NCI-H460 (cell line): ENCODE data around the gene ZNF320. TPM values are rescaled to one million over a fixed set of nuclear protein-coding genes. Genes with fewer than 3 reads are reported as not detected.
"Not testable (repeated sequence)": the region's sequence is repeated elsewhere in the genome, so short reads cannot be mapped to it uniquely, and the experiment has no call there.

Experiments
- DNase-seq: peaks from one replicate; pipeline ENCODE4 v3.0.0-alpha.2; 2016; ENCODE audit warnings: low read depth; ENCODE audit errors: extremely low read depth
- polyA plus RNA-seq: library from polyadenylated mRNA; depleted of rRNA; stranded (reverse); fragments of >200 nt; gene quantifications from 2 replicates; pipeline ENCODE4 v1.2.3, GENCODE V29; 2014; cell fraction: nucleus; rRNA removed
- total RNA-seq: library from RNA; depleted of rRNA; stranded (reverse); fragments of >200 nt; shearing (Covaris generic); gene quantifications from 2 replicates; pipeline ENCODE4 v1.2.3, GENCODE V29; 2014; rRNA removed

ZNF320 gene
- 2.3 and 4.8 TPM in 2 replicates for total RNA-seq
- polyA plus RNA-seq = 0.56 and 0.67 TPM in 2 replicates

- DNase-seq = peak; percentile 44
Measured at GRCh38 chr19:52897138-52897935, at the start of gene ZNF320. TSS of gene ZNF320 (minus strand) at chr19:52897635. CDS start at chr19:52890255, 7,380 bp downstream.

GRCh38 chr19:52946322-52947310, 49.2 kb upstream of the ZNF320 start:
- DNase-seq = no peak

- no peak for DNase-seq
Measured at GRCh38 chr19:52945652-52946321, 48.4 kb upstream of the ZNF320 start.

GRCh38 chr19:52944703-52945493, 47.5 kb upstream of the ZNF320 start:
- DNase-seq = not testable (repeated sequence)

- no peak for DNase-seq
Measured at GRCh38 chr19:52943884-52944643, 46.6 kb upstream of the ZNF320 start.

- no peak for DNase-seq
Measured at GRCh38 chr19:52943134-52943883, 45.9 kb upstream of the ZNF320 start.

- DNase-seq = peak; percentile 53
Measured at GRCh38 chr19:52942386-52943133, 45.1 kb upstream of the ZNF320 start.

GRCh38 chr19:52941941-52942385, 44.5 kb upstream of the ZNF320 start:
- no peak for DNase-seq

- DNase-seq = not testable (repeated sequence)
Measured at GRCh38 chr19:52941523-52941922, 44.1 kb upstream of the ZNF320 start.

GRCh38 chr19:52940905-52941304, 43.5 kb upstream of the ZNF320 start:
- not testable (repeated sequence) for DNase-seq

GRCh38 chr19:52938761-52939160, 41.3 kb upstream of the ZNF320 start:
- DNase-seq = no peak

GRCh38 chr19:52936954-52937325, 39.5 kb upstream of the ZNF320 start:
- no peak for DNase-seq

GRCh38 chr19:52936151-52936953, 38.9 kb upstream of the ZNF320 start:
- no peak for DNase-seq

GRCh38 chr19:52935434-52935833, 38.0 kb upstream of the ZNF320 start:
- DNase-seq = no peak

GRCh38 chr19:52924641-52925040, 27.2 kb upstream of the ZNF320 start:
- DNase-seq = not testable (repeated sequence)

GRCh38 chr19:52923778-52924593, 26.6 kb upstream of the ZNF320 start:
- no peak for DNase-seq
